Fibroblast of lung (primary cell): Measurements from ENCODE around the gene COLQ. TPM values are rescaled to one million over a fixed set of nuclear protein-coding genes. Genes with fewer than 3 reads are reported as not detected.
"Not testable (repeated sequence)": the region's sequence is repeated elsewhere in the genome, so short reads cannot be mapped to it uniquely, and the experiment has no call there.

Experiments used
- DNase-seq, 2 donors: peaks; one replicate each; pipeline versions ENCODE4 v3.0.0 to v3.0.0-alpha.2; 2010; ENCODE audit warnings: low read depth in 2 of 2
- H2AFZ ChIP-seq: 2 replicates; pipeline ENCODE4 v1.5.1; 2012; ENCODE audit warnings: low read length, control low read depth, inconsistent platforms
- H3K27ac ChIP-seq: 2 replicates; pipeline ENCODE4 v1.5.1; 2011; ENCODE audit warnings: low read length, control low read depth; ENCODE audit not compliant: insufficient read depth
- H3K27me3 ChIP-seq: 2 replicates; pipeline ENCODE4 v1.5.1; 2011; ENCODE audit warnings: mild to moderate bottlenecking, low read length; ENCODE audit not compliant: control insufficient read depth, insufficient read depth
- H3K36me3 ChIP-seq: 2 replicates; pipeline ENCODE4 v1.5.1; 2011; ENCODE audit warnings: low read length; ENCODE audit not compliant: control insufficient read depth, insufficient read depth
- H3K4me1 ChIP-seq: 2 replicates; pipeline ENCODE4 v1.5.1; 2011; ENCODE audit warnings: low read length; ENCODE audit not compliant: control insufficient read depth, insufficient read depth; ENCODE audit errors: extremely low read depth
- H3K4me2 ChIP-seq: 2 replicates; pipeline ENCODE4 v1.5.1; 2011; ENCODE audit warnings: low read length, control low read depth; ENCODE audit not compliant: insufficient read depth; ENCODE audit errors: extremely low read depth
- H3K4me3 ChIP-seq, 4 experiments: fragments of 200-600 bp in 1 of 4; sonication (generic) in 1 of 4; replicated peaks in 1 of 4; 2 replicates each; pipeline ENCODE4 v1.5.1; 2011 to 2016; ENCODE audit warnings: low read length in 4 of 4, low read depth in 3 of 4, mild to moderate bottlenecking in 3 of 4, control low read depth in 2 of 4, inconsistent platforms in 1 of 4, mixed read lengths in 1 of 4; ENCODE audit not compliant: insufficient read depth in 1 of 4; ENCODE audit errors: control extremely low read depth in 1 of 4
- H3K79me2 ChIP-seq: 2 replicates; pipeline ENCODE4 v1.5.1; 2012; ENCODE audit warnings: mild to moderate bottlenecking, low read length, inconsistent platforms; ENCODE audit not compliant: control insufficient read depth, insufficient read depth
- H3K9ac ChIP-seq: 2 replicates; pipeline ENCODE4 v1.5.1; 2011; ENCODE audit warnings: mild to moderate bottlenecking, low read length, control low read depth; ENCODE audit not compliant: insufficient read depth
- H3K9me3 ChIP-seq: 2 replicates; pipeline ENCODE4 v1.5.1; 2012; ENCODE audit warnings: low read depth, low read length; ENCODE audit not compliant: control insufficient read depth, insufficient read depth
- H4K20me1 ChIP-seq: 2 replicates; pipeline ENCODE4 v1.5.1; 2011; ENCODE audit warnings: low read length; ENCODE audit not compliant: control insufficient read depth, insufficient read depth; ENCODE audit errors: extremely low read depth
- EZH2 ChIP-seq: IDR thresholded peaks from 2 replicates; pipeline ENCODE4 v1.5.1; 2012; ENCODE audit warnings: low read length, control low read depth, mild to moderate bottlenecking; ENCODE audit errors: missing control alignments
- polyA plus RNA-seq, 2 donors: library from polyadenylated mRNA; depleted of rRNA in 1 of 2; stranded (reverse) in 1 of 2; unstranded in 1 of 2; fragments of >200 nt; gene quantifications; 2 replicates each; pipeline ENCODE4 v1.2.1, GENCODE V29; 2011 to 2012; ENCODE audit warnings: missing spikeins in 1 of 2
- total RNA-seq: library from RNA; depleted of rRNA; stranded (reverse); fragments of >200 nt; gene quantifications from 2 replicates; pipeline ENCODE4 v1.2.1, GENCODE V29; 2014
- TF ChIP-seq, protein P1 (sequence below), 2 donors: IDR thresholded peaks in 1 of 2; conservative IDR thresholded peaks in 1 of 2; 1 replicate in 1 of 2; 2 replicates in 1 of 2; pipeline ENCODE4 v1.5.1; 2011 to 2012; ENCODE audit warnings: low read length in 2 of 2, control low read depth in 1 of 2, inconsistent platforms in 1 of 2, low read depth in 1 of 2, mild to moderate bottlenecking in 1 of 2

The COLQ gene
- total and polyA plus RNA-seq, 2 donors (not counting 1 experiment from before 2014, with no cell fraction given) = 0.33 to 0.34 TPM

DNA sequence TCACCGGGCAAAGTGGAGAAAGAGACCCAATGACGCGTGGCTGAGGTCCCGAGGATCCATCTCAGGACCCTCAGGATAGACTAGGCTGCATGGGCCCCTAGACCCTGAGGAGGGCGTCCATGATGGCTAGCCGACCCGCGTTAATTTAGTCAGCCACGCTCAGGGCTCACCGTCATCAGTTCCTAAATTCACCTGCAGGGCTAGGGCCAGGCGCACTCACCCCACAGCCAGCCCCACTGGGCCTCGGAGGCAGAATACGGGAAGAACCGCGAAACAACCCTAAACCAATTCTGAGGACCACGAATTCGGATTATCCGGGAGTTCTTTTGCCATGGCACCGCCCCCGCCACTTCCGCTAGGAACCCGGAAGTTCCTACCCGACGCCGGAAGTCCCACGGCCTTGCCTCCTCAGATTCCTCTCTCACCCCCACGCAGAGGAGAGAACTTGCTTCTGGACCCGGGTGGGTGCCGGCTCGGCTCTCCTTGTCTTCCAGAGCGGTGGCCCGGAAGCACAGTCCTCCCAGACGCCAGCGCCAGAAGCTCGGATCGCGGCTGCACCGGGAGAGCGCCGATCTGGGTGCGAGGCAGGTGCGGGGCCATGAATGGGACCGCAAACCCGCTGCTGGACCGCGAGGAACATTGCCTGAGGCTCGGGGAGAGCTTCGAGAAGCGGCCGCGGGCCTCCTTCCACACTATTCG is 94.2 kb downstream of the COLQ start, which contains the start of the genes EAF1 and METTL6:
Gene EAF1, plus strand, starts transcription at position 417 of the 699 bp plus-strand sequence. Its CDS starts 182 bp downstream, at position 599.
Gene METTL6, minus strand, starts transcription at position 363 of the 699 bp plus-strand sequence. CDS start 1,033 bp downstream, outside the sequence.
- peak within 1 kb of the TSS; percentile 88 for H3K9ac ChIP-seq
- H4K20me1 ChIP-seq = no peaks in the 10 kb centered on the region
- peak within 1 kb of the TSS; percentile 97 for H3K4me2 ChIP-seq
- peak within 1 kb of the TSS; percentile 99 for H2AFZ ChIP-seq
- peak within 1 kb of the TSS; percentile 92 to 100 (median 99) for H3K4me3 ChIP-seq
- peak; percentile 79 to 80 for DNase-seq
- H3K27ac ChIP-seq = peak within 1 kb of the TSS; percentile 96
- H3K36me3 ChIP-seq = peaks cover 5% of the 10 kb centered on the region
- peaks cover 6% of the 10 kb centered on the region for H3K4me1 ChIP-seq
- H3K79me2 ChIP-seq = peaks cover 50% of the 10 kb centered on the region
- TF ChIP-seq EZH2 = no peak
- TF ChIP-seq, protein P1, sequence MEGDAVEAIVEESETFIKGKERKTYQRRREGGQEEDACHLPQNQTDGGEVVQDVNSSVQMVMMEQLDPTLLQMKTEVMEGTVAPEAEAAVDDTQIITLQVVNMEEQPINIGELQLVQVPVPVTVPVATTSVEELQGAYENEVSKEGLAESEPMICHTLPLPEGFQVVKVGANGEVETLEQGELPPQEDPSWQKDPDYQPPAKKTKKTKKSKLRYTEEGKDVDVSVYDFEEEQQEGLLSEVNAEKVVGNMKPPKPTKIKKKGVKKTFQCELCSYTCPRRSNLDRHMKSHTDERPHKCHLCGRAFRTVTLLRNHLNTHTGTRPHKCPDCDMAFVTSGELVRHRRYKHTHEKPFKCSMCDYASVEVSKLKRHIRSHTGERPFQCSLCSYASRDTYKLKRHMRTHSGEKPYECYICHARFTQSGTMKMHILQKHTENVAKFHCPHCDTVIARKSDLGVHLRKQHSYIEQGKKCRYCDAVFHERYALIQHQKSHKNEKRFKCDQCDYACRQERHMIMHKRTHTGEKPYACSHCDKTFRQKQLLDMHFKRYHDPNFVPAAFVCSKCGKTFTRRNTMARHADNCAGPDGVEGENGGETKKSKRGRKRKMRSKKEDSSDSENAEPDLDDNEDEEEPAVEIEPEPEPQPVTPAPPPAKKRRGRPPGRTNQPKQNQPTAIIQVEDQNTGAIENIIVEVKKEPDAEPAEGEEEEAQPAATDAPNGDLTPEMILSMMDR (conservative IDR thresholded peaks at IDR 0.05 in 1 of 2, IDR thresholded peaks at IDR 0.05 in 1 of 2; ENCODE audit: low read depth in 1 of 2, low read length in 2 of 2) = peak in 1 of 2 donors; percentile 15
- H3K27me3 ChIP-seq = no peaks in the 10 kb centered on the region
- no peaks in the 10 kb centered on the region for H3K9me3 ChIP-seq

- Histone ChIP-seq H3K27me3 (no peaks in the 10 kb centered on the region), H3K36me3 (peaks cover 3% of the 10 kb centered on the region), H4K20me1 (no peaks in the 10 kb centered on the region), H3K79me2 (peaks cover 48% of the 10 kb centered on the region), H3K4me3 (peak overlapping the region; percentile 92 to 100 (median 99)), H3K27ac (peak overlapping the region; percentile 96), H3K9ac (peak overlapping the region; percentile 88), H3K4me2 (peak overlapping the region; percentile 93), H2AFZ (peak overlapping the region; percentile 99), H3K4me1 (peaks cover 6% of the 10 kb centered on the region), H3K9me3 (no peaks in the 10 kb centered on the region)
- TF ChIP-seq, protein P1 (conservative IDR thresholded peaks at IDR 0.05 in 1 of 2, IDR thresholded peaks at IDR 0.05 in 1 of 2; ENCODE audit: low read depth in 1 of 2, low read length in 2 of 2) = no peak
- no peak for TF ChIP-seq EZH2
- DNase-seq = no peak
Observed at GRCh38 chr3:15426579-15427118, 94.9 kb downstream of the COLQ start.

DNA sequence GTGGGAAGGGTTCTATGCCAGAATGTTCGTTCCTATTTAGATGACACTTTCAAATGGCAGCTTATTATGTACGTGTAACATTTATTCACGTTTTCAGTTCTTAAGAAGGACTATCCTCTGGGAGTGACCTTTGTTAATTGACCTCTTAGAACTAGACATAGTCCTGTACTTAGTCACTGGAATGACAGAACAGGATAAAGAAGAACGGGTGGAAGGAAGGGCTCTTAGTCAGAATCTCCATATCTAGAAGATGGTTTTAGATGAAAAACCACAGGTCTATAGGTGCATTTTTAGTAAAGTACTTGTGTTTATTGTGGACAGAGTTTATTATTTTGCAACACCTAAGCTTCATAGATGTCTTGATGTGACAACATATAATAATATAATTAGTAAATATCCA is 100.6 kb downstream of the COLQ start:
- DNase-seq = peak in 1 of 2 donors; percentile 74
- TF ChIP-seq, protein P1 (conservative IDR thresholded peaks at IDR 0.05 in 1 of 2, IDR thresholded peaks at IDR 0.05 in 1 of 2; ENCODE audit: low read depth in 1 of 2, low read length in 2 of 2) = no peak
- no peak for TF ChIP-seq EZH2
- Histone ChIP-seq H4K20me1 (no peaks in the 10 kb centered on the region), H3K27ac (no peak overlapping the region), H3K36me3 (no peaks in the 10 kb centered on the region), H3K4me3 (no peak overlapping the region), H3K4me2 (no peak overlapping the region), H2AFZ (no peak overlapping the region), H3K79me2 (peaks cover 2% of the 10 kb centered on the region), H3K27me3 (no peaks in the 10 kb centered on the region), H3K9ac (no peak overlapping the region), H3K9me3 (no peaks in the 10 kb centered on the region), H3K4me1 (no peaks in the 10 kb centered on the region)

DNA sequence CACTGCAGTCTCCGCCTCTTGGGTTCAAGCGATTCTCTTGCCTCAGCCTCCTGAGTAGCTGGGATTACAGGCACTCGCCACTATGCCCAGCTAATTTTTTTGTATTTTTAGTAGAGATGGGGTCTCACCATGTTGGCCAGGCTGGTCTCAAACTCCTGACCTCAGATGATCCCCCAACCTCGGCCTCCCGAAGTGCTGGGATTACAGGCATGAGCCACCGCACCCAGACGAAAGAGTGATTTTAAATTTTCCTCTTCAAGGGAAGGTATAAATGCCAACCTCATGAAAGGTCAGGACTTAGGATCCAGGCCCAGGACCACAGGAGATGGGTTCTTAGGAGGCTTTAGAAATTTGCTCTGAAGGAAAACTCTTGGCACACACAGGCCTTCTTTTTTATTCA is 110.5 kb downstream of the COLQ start:
- H3K4me1 ChIP-seq, H3K27ac ChIP-seq, H3K4me3 ChIP-seq, H3K4me2 ChIP-seq, H3K9ac ChIP-seq, H3K9me3 ChIP-seq, DNase-seq, H3K36me3 ChIP-seq, H2AFZ ChIP-seq, H3K27me3 ChIP-seq, H3K79me2 ChIP-seq, H4K20me1 ChIP-seq: not testable (repeated sequence)
